Thyroid gland (tissue), 4 donors: ENCODE measurements around the gene YWHAG. TPM values are rescaled to one million over a fixed set of nuclear protein-coding genes. Genes with fewer than 3 reads are reported as not detected.

Experiments
- DNase-seq, 2 donors: peaks; one replicate each; pipeline ENCODE4 v3.0.0-alpha.2; 2019
- H3K27ac ChIP-seq, 3 donors: fragments of 200-600 bp; sonication (generic); 1 replicate in 2 of 3; 2 replicates in 1 of 3; pipeline ENCODE4 v1.5.1; 2016 to 2019; ENCODE audit warnings: mild to moderate bottlenecking in 1 of 3, moderate library complexity in 1 of 3
- H3K27me3 ChIP-seq: fragments of 200-600 bp; sonication (generic); one replicate; pipeline ENCODE4 v1.5.1; 2019
- H3K36me3 ChIP-seq, 2 donors: fragments of 200-600 bp; sonication (generic); one replicate each; pipeline ENCODE4 v1.5.1; 2016 to 2019
- H3K4me1 ChIP-seq, 2 donors: fragments of 200-600 bp; sonication (generic); one replicate each; pipeline ENCODE4 v1.5.1; 2017 to 2019
- H3K4me3 ChIP-seq, 3 donors: fragments of 200-600 bp; sonication (generic); replicated peaks in 1 of 3; 1 replicate in 2 of 3; 2 replicates in 1 of 3; pipeline ENCODE4 v1.5.1; 2016; ENCODE audit warnings: mild to moderate bottlenecking in 1 of 3
- H3K9me3 ChIP-seq: fragments of 200-600 bp; sonication (generic); one replicate; pipeline ENCODE4 v1.5.1; 2017
- POLR2A ChIP-seq, 2 donors: fragments of 450-650 bp; IDR thresholded peaks; one replicate each; pipeline ENCODE4 v1.6.1; 2017; ENCODE audit warnings: antibody characterized with exemption in 2 of 2, mild to moderate bottlenecking in 2 of 2, moderate library complexity in 1 of 2
- WGBS, 2 donors: methylation state at CpG; one replicate each; pipeline ENCODE4 v1.1.5; 2017; 5-methylcytosine and 5-hydroxymethylcytosine counted together
- intact Hi-C: fragments of 100-400 bp; cut with DNase I; formaldehyde crosslinking; loops from one replicate; pipeline ENCODE4 v1.15.1; 2023
- total RNA-seq, 4 donors: library from RNA; depleted of rRNA; stranded (reverse); fragments of >200 nt; gene quantifications; one replicate each; pipeline ENCODE4 v1.2.3, GENCODE V29; 2016
- TF ChIP-seq, protein P1 (sequence below), 6 experiments: fragments of 200-600 bp in 3 of 6; fragments of 450-650 bp in 3 of 6; sonication (generic) in 3 of 6; IDR thresholded peaks; one replicate each; pipeline ENCODE4 v1.5.1; 2016 to 2019; ENCODE audit warnings: antibody characterized with exemption in 6 of 6, mild to moderate bottlenecking in 2 of 6, inconsistent platforms in 1 of 6, moderate library complexity in 1 of 6

The YWHAG gene
- total RNA-seq, 4 donors from 2014 or later: 37.4 to 43.4 (median 41.4) TPM

DNA sequence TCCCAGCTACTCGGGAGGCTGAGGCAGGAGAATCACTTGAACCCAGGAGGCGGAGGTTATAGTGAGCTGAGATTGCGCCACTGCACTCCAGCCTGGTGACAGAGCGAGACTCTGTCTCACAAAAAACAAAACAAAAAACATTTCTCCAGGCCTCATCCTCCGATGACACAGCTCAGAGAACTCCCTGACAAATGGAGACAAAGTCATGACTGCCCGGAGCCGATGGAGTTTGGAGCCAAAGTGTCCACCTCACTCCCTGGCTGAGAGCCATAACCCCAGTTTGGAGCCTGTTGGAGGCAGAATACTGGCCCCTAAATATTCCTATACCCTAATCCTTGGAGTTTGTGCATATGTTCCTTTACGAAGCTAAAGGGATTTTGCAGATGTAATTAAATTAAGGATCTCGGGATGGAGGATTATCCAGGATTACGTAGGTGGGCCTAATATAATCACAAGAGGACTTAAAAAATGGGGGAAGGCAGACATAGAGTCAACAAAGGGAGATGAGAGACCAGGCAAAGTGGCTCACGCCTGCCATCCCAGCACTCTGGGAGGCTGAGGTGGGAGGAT lies 28.0 kb upstream of the YWHAG start:
- no peaks in the 10 kb centered on the region for H3K9me3 ChIP-seq
- H3K36me3 ChIP-seq: no peaks in the 10 kb centered on the region
- WGBS, 2 donors: 91 to 92% methylated on average over 10 to 11 of the region's 11 CpGs
- no peak for DNase-seq
- intact Hi-C loops: no loop called here
- H3K4me3 ChIP-seq: no peak overlapping the region
- H3K4me1 ChIP-seq: peaks cover 7% of the 10 kb centered on the region in 2 donors
- no peak overlapping the region for H3K27ac ChIP-seq
- no peak for TF ChIP-seq POLR2A (IDR thresholded peaks at IDR 0.05)
- TF ChIP-seq, protein P1, sequence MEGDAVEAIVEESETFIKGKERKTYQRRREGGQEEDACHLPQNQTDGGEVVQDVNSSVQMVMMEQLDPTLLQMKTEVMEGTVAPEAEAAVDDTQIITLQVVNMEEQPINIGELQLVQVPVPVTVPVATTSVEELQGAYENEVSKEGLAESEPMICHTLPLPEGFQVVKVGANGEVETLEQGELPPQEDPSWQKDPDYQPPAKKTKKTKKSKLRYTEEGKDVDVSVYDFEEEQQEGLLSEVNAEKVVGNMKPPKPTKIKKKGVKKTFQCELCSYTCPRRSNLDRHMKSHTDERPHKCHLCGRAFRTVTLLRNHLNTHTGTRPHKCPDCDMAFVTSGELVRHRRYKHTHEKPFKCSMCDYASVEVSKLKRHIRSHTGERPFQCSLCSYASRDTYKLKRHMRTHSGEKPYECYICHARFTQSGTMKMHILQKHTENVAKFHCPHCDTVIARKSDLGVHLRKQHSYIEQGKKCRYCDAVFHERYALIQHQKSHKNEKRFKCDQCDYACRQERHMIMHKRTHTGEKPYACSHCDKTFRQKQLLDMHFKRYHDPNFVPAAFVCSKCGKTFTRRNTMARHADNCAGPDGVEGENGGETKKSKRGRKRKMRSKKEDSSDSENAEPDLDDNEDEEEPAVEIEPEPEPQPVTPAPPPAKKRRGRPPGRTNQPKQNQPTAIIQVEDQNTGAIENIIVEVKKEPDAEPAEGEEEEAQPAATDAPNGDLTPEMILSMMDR (IDR thresholded peaks at IDR 0.05): no peak
- no peaks in the 10 kb centered on the region for H3K27me3 ChIP-seq

GRCh38 chr7:76383089-76383944 lies 24.5 kb upstream of the YWHAG start:
- H3K9me3 ChIP-seq: no peaks in the 10 kb centered on the region
- 73 to 76% methylated on average over 13 of the region's 13 CpGs for WGBS, 2 donors
- no peak for DNase-seq
- H3K27me3 ChIP-seq: no peaks in the 10 kb centered on the region
- H3K4me3 ChIP-seq: no peak overlapping the region
- intact Hi-C loops: no loop called here
- H3K36me3 ChIP-seq: no peaks in the 10 kb centered on the region
- H3K27ac ChIP-seq: no peak overlapping the region
- TF ChIP-seq, protein P1 (IDR thresholded peaks at IDR 0.05): no peak
- TF ChIP-seq POLR2A (IDR thresholded peaks at IDR 0.05): no peak
- H3K4me1 ChIP-seq: peaks cover 13 to 23% of the 10 kb centered on the region in 2 donors

DNA sequence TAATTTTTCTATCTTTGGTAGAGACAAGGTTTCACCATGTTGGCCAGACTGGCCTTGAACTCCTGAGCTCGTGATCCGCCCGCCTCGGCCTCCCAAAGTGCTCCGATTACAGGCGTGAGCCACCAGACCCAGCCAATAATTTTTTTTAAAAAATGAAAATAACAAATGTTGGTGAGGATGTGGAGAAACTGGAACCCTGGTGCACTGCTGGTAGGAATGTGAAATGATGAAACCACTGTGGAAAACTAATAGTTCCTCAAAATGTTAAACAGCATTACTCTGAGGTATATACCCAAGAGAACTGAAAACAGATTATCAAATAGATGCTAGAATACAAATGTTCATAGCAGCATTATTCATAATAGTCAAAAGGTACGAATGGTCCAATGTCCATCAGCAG lies 23.0 kb upstream of the YWHAG start:
- no peaks in the 10 kb centered on the region for H3K9me3 ChIP-seq
- H3K27ac ChIP-seq: no peak overlapping the region
- H3K36me3 ChIP-seq: no peaks in the 10 kb centered on the region
- H3K4me1 ChIP-seq: peaks cover 13 to 23% of the 10 kb centered on the region in 2 donors
- 95 to 97% methylated on average over 7 of the region's 7 CpGs for WGBS, 2 donors
- no peak for TF ChIP-seq POLR2A (IDR thresholded peaks at IDR 0.05)
- TF ChIP-seq, protein P1 (IDR thresholded peaks at IDR 0.05): no peak
- intact Hi-C loops: no loop called here
- no peaks in the 10 kb centered on the region for H3K27me3 ChIP-seq
- DNase-seq: no peak
- H3K4me3 ChIP-seq: no peak overlapping the region

DNA sequence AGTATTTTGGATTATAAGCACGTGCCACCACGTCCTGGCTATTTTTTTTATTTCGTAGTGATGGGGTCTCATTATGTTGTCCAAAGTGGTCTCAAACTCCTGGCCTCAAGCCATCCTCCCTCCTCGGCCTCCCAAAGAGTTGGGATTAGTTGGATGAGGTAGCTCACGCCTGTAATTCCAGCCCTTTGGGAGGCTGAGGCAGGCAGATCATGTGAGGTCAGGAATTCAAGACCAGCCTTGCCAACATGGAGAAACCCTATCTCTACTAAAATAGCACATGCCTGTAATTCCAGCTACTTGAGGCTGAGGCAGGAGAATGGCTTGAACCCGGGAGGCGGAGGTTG lies 21.8 kb upstream of the YWHAG start:
- TF ChIP-seq, protein P1 (IDR thresholded peaks at IDR 0.05): no peak
- peak in 1 of 2 donors; percentile 15 for TF ChIP-seq POLR2A (IDR thresholded peaks at IDR 0.05)
- WGBS, 2 donors: 56 to 60% methylated on average over 7 of the region's 7 CpGs
- Histone ChIP-seq H3K27me3 (no peaks in the 10 kb centered on the region), H3K36me3 (no peaks in the 10 kb centered on the region), H3K4me1 (peaks cover 13 to 23% of the 10 kb centered on the region in 2 donors), H3K4me3 (peak overlapping the region in 1 of 3 donors; percentile 18), H3K27ac (peak overlapping the region; percentile 84 to 93 (median 93)), H3K9me3 (no peaks in the 10 kb centered on the region)
- intact Hi-C loops: no loop called here
- DNase-seq: peak in 1 of 2 donors; percentile 20
